ENCODE data around the gene GYPB. TPM values are rescaled to one million over a fixed set of nuclear protein-coding genes. Genes with fewer than 3 reads are reported as not detected.
"Not testable (repeated sequence)": the region's sequence is repeated elsewhere in the genome, so short reads cannot be mapped to it uniquely, and the experiment has no call there.

Gene GYPB
- total RNA-seq, 3 donors from 2014 or later = not detected

GRCh38 chr4:144005558-144005953, 13.6 kb downstream of the GYPB start:
- ATAC-seq; intact Hi-C loops (cut with DNase I, micrococcal nuclease); H3K4me3 ChIP-seq; H3K9me3 ChIP-seq; H3K4me1 ChIP-seq (ENCODE audit: low read depth); DNase-seq; H3K36me3 ChIP-seq (ENCODE audit: low read depth): not testable (repeated sequence)

- H3K9me3 ChIP-seq; H3K36me3 ChIP-seq (ENCODE audit: low read depth); H3K4me1 ChIP-seq (ENCODE audit: low read depth); DNase-seq; intact Hi-C loops (cut with DNase I, micrococcal nuclease); ATAC-seq; H3K4me3 ChIP-seq: not testable (repeated sequence)
These were observed 14.2 kb downstream of the GYPB start for GRCh38 chr4:144004868-144005557.

- H3K4me1 ChIP-seq (ENCODE audit: low read depth); ATAC-seq; intact Hi-C loops (cut with DNase I, micrococcal nuclease); DNase-seq; H3K4me3 ChIP-seq; H3K36me3 ChIP-seq (ENCODE audit: low read depth); H3K9me3 ChIP-seq: not testable (repeated sequence)
These were observed 15.3 kb downstream of the GYPB start for GRCh38 chr4:144003890-144004265.

- ATAC-seq; DNase-seq; H3K36me3 ChIP-seq (ENCODE audit: low read depth); H3K9me3 ChIP-seq; H3K4me3 ChIP-seq; intact Hi-C loops (cut with DNase I, micrococcal nuclease); H3K4me1 ChIP-seq (ENCODE audit: low read depth): not testable (repeated sequence)
These were observed 15.8 kb downstream of the GYPB start for GRCh38 chr4:144003205-144003889.

GRCh38 chr4:144000331-144000995, 18.7 kb downstream of the GYPB start:
- not testable (repeated sequence) for DNase-seq

GRCh38 chr4:143996193-143996592, 23.0 kb downstream of the GYPB start:
- H3K9me3 ChIP-seq; intact Hi-C loops (cut with DNase I, micrococcal nuclease); DNase-seq; H3K36me3 ChIP-seq (ENCODE audit: low read depth); ATAC-seq; H3K4me3 ChIP-seq; H3K4me1 ChIP-seq (ENCODE audit: low read depth): not testable (repeated sequence)

More at GRCh38 chr4:144000331-144000995, 18.7 kb downstream of the GYPB start:
- H3K9me3 ChIP-seq; ATAC-seq; intact Hi-C loops (cut with DNase I, micrococcal nuclease); H3K36me3 ChIP-seq (ENCODE audit: low read depth); H3K4me1 ChIP-seq (ENCODE audit: low read depth); H3K4me3 ChIP-seq: not testable (repeated sequence)

GRCh38 chr4:143991761-143992160, 27.4 kb downstream of the GYPB start:
- DNase-seq; intact Hi-C loops (cut with DNase I, micrococcal nuclease); H3K4me1 ChIP-seq (ENCODE audit: low read depth); ATAC-seq; H3K36me3 ChIP-seq (ENCODE audit: low read depth); H3K4me3 ChIP-seq; H3K9me3 ChIP-seq: not testable (repeated sequence)

- intact Hi-C loops (cut with DNase I, micrococcal nuclease); H3K4me3 ChIP-seq; H3K4me1 ChIP-seq (ENCODE audit: low read depth); H3K36me3 ChIP-seq (ENCODE audit: low read depth); H3K9me3 ChIP-seq; DNase-seq; ATAC-seq: not testable (repeated sequence)
These were observed 28.5 kb downstream of the GYPB start for GRCh38 chr4:143990717-143991116.

GRCh38 chr4:143986180-143986579, 33.0 kb downstream of the GYPB start:
- Histone ChIP-seq H3K9me3 (no peaks in the 10 kb centered on the region), H3K4me3 (no peak overlapping the region), H3K4me1 (ENCODE audit: low read depth) (no peaks in the 10 kb centered on the region), H3K36me3 (ENCODE audit: low read depth) (no peaks in the 10 kb centered on the region)
- no peak for TF ChIP-seq CTCF (IDR thresholded peaks at IDR 0.05)
- DNase-seq (no peak), ATAC-seq (no peak)
- intact Hi-C loops (cut with DNase I, micrococcal nuclease) = no loop called here

GRCh38 chr4:143980776-143981175, 38.4 kb downstream of the GYPB start:
- H3K4me1 ChIP-seq (ENCODE audit: low read depth); H3K9me3 ChIP-seq; intact Hi-C loops (cut with DNase I, micrococcal nuclease); H3K36me3 ChIP-seq (ENCODE audit: low read depth); ATAC-seq; DNase-seq; H3K4me3 ChIP-seq: not testable (repeated sequence)

- ATAC-seq; intact Hi-C loops (cut with DNase I, micrococcal nuclease); H3K4me3 ChIP-seq; H3K9me3 ChIP-seq; H3K36me3 ChIP-seq (ENCODE audit: low read depth); H3K4me1 ChIP-seq (ENCODE audit: low read depth); DNase-seq: not testable (repeated sequence)
These were observed 43.7 kb downstream of the GYPB start for GRCh38 chr4:143975527-143975926.

- ATAC-seq; H3K9me3 ChIP-seq; intact Hi-C loops (cut with DNase I, micrococcal nuclease); H3K4me3 ChIP-seq; H3K4me1 ChIP-seq (ENCODE audit: low read depth); DNase-seq; H3K36me3 ChIP-seq (ENCODE audit: low read depth): not testable (repeated sequence)
These were observed 45.2 kb downstream of the GYPB start for GRCh38 chr4:143974021-143974420.

All from mucosa of descending colon (tissue), 3 donors.